Ectodermal cell (in vitro differentiated cells): ENCODE measurements around the gene BTBD2.
A peak's percentile ranks its signal among the peaks of the same experiment; 100 is the strongest.

Source experiments
- H3K27ac ChIP-seq: 2 replicates; pipeline ENCODE4 v1.7.0; 2013; ENCODE audit warnings: mild to moderate bottlenecking, low read depth, low read length; ENCODE audit not compliant: insufficient read depth, poor library complexity, severe bottlenecking
- H3K27me3 ChIP-seq: 2 replicates; pipeline ENCODE4 v1.7.0; 2013; ENCODE audit warnings: mild to moderate bottlenecking, low read length; ENCODE audit not compliant: insufficient read depth, control insufficient read depth, poor library complexity, severe bottlenecking
- H3K36me3 ChIP-seq: one replicate; pipeline ENCODE4 v1.7.0; 2013; ENCODE audit warnings: low read length; ENCODE audit not compliant: control insufficient read depth, insufficient read depth
- H3K4me1 ChIP-seq: one replicate; pipeline ENCODE4 v1.7.0; 2013; ENCODE audit warnings: low read length; ENCODE audit not compliant: control insufficient read depth, insufficient read depth
- H3K4me3 ChIP-seq: 2 replicates; pipeline ENCODE4 v1.7.0; 2013; ENCODE audit warnings: low read depth, low read length, control low read depth; ENCODE audit not compliant: insufficient read depth
- H3K9me3 ChIP-seq: 2 replicates; pipeline ENCODE4 v1.7.0; 2013; ENCODE audit warnings: mild to moderate bottlenecking, low read length, moderate library complexity; ENCODE audit not compliant: control insufficient read depth
- WGBS, 2 experiments: methylation state at CpG; one replicate each; pipeline ENCODE4 v1.1.7; 2013; ENCODE audit warnings: missing lambda C conversion rate in 2 of 2; 5-methylcytosine and 5-hydroxymethylcytosine counted together

Gene BTBD2

DNA sequence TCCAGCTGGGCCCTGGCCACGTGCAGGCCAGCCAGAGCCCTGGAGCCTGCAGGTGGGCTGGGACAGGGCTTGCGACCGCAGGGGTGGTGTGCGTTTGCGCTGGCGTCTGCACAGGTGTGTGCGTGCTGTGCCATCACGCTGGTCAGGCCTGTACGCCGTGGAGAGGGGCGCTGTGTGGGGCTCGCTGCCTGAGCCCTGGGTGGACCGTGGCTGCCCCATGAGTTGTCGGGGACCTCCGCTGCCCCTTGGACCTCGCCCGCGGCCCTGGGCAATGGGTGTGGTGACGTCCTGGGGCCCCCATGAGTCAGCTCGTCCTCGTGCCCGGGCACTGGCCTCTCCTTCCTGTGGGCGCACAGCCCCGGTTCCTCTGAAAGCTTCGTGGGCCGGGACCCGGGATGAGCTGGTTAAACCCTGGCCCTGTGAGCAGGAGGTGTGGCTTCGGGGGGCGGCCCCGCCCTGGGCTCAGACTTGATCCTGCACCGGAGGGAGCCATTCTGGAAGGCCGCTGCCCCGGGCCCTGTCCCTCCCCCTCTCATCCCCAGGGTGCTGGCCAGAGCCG lies 67.8 kb downstream of the BTBD2 start:
- no peak overlapping the region for H3K27ac ChIP-seq
- peaks cover 7% of the 10 kb centered on the region for H3K36me3 ChIP-seq
- 84 to 85% methylated on average over 34 of the region's 34 CpGs for WGBS, 2 experiments
- H3K4me1 ChIP-seq: peaks cover 11% of the 10 kb centered on the region
- H3K9me3 ChIP-seq: no peaks in the 10 kb centered on the region
- no peaks in the 10 kb centered on the region for H3K27me3 ChIP-seq
- no peak overlapping the region for H3K4me3 ChIP-seq

- Histone ChIP-seq H3K4me1 (peaks cover 11% of the 10 kb centered on the region), H3K27ac (no peak overlapping the region), H3K36me3 (peaks cover 4% of the 10 kb centered on the region), H3K4me3 (no peak overlapping the region), H3K9me3 (no peaks in the 10 kb centered on the region), H3K27me3 (no peaks in the 10 kb centered on the region)
- WGBS, 2 experiments: 71 to 73% methylated on average over 15 to 17 of the region's 18 CpGs
Measured at GRCh38 chr19:1945899-1946298, 69.6 kb downstream of the BTBD2 start.

GRCh38 chr19:1944916-1945561 lies 70.5 kb downstream of the BTBD2 start:
- Histone ChIP-seq H3K9me3 (no peaks in the 10 kb centered on the region), H3K27me3 (no peaks in the 10 kb centered on the region), H3K27ac (no peak overlapping the region), H3K36me3 (peaks cover 4% of the 10 kb centered on the region), H3K4me3 (no peak overlapping the region), H3K4me1 (peaks cover 11% of the 10 kb centered on the region)
- 93 to 94% methylated on average over 30 of the region's 30 CpGs for WGBS, 2 experiments

- peaks cover 4% of the 10 kb centered on the region for H3K36me3 ChIP-seq
- no peaks in the 10 kb centered on the region for H3K9me3 ChIP-seq
- H3K27ac ChIP-seq: no peak overlapping the region
- H3K4me1 ChIP-seq: peaks cover 11% of the 10 kb centered on the region
- H3K27me3 ChIP-seq: no peaks in the 10 kb centered on the region
- H3K4me3 ChIP-seq: no peak overlapping the region
- 92% methylated on average over 42 of the region's 42 CpGs for WGBS, 2 experiments
Measured at GRCh38 chr19:1944088-1944915, 71.2 kb downstream of the BTBD2 start.

DNA sequence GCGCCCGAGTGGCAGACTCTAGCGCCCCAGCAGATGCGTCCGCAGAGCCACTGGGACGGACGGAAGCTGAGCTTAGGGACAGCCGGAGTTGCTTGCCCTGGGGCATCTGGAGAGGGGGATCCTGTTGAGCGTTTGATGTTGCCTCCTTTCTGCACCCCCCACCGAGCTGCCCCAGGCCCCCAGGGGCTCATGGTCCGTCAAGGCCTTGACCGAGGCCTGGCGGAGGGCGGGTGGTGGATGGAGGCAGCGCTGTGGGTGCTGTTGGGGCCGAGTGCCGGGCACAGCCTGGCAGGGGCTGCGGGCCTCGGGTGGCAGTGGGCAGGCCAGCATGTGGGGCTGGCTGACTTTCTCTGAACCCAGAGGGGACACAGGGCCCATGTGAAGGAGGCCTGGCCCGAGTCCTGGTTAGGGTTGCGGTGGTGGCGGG lies 71.8 kb downstream of the BTBD2 start:
- Histone ChIP-seq H3K4me1 (peaks cover 11% of the 10 kb centered on the region), H3K4me3 (no peak overlapping the region), H3K9me3 (no peaks in the 10 kb centered on the region), H3K27ac (no peak overlapping the region), H3K27me3 (no peaks in the 10 kb centered on the region), H3K36me3 (no peaks in the 10 kb centered on the region)
- 91 to 92% methylated on average over 22 of the region's 22 CpGs for WGBS, 2 experiments

DNA sequence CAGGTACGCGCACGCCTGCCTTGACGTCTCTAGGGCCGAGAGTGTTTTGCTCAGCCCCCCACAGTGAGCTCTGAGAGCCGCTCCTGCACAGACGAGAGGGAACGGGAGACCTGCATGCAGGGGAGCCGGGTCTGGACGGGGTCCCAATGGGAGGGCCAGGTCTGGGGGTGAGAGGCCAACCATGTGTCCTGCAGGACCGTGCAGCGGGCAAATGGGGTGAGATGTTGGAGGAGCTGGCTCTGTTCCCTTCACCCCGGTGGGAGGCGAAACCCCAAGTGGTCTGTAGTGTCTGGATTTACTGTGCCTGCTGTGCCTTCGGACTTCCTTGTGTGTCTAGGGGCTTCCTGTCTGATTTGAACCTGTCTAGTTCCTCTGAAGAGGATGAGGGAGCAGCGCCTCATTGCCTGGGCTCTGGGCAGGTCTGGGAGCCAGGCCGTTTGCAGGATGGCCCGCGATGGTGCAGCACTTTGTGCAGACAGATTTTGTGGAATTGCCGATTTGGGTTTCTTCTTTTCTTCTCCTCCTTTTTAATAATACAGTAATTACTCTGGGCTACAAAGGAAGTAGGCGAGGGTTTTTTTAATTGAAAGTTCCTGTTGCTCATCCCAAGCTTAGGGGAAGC lies 72.5 kb downstream of the BTBD2 start:
- 41 to 45% methylated on average over 20 to 21 of the region's 21 CpGs for WGBS, 2 experiments
- Histone ChIP-seq H3K27ac (no peak overlapping the region), H3K27me3 (no peaks in the 10 kb centered on the region), H3K4me1 (peaks cover 11% of the 10 kb centered on the region), H3K36me3 (no peaks in the 10 kb centered on the region), H3K9me3 (no peaks in the 10 kb centered on the region), H3K4me3 (peak overlapping the region; percentile 62)

DNA sequence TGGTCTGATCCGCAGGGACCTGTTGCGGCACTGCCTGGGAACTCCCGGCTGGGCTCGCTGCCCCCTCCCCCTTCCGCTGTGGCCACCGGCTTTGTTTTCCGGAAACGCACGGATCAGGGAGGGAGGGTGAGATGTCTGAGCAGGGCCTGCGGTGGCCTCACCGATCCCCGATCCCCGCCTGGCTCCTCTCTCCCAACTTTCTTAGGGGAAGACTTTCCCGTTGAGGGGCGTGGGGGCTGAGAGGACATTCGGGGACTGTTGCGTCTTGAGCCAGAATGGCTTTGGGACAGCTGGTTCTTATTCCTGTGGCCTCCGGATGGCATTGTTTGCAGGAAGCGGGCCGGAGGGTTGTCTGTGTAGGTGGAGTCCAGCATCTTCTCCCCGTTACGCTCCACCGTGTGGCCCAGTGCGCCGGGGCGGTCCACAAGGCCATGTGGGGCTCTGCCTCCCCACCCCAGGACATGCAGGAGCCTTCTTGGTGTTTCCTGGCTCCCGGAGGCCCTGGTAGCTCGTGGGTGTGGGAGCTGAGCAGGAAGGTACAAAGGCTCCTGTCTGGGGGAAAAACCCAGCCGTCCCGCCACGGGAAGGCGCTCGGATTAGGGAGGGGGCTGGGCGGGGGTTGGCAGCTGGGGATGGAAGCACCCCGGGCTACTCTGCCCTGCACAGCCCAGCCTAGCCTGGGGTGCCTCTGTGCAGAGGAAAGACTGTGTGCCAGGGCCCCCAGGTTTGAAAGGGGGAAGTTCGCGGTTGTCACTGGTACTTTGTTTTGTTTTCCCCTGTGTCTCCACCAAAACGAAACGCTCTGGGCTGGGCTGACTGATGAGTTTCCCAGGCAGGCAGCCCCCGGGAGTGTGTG lies 73.2 kb downstream of the BTBD2 start:
- peak overlapping the region; percentile 62 for H3K4me3 ChIP-seq
- peak overlapping the region; percentile 61 for H3K27ac ChIP-seq
- no peaks in the 10 kb centered on the region for H3K27me3 ChIP-seq
- H3K4me1 ChIP-seq: peaks cover 11% of the 10 kb centered on the region
- no peaks in the 10 kb centered on the region for H3K9me3 ChIP-seq
- WGBS, 2 experiments: 1 to 2% methylated on average over 40 of the region's 40 CpGs
- H3K36me3 ChIP-seq: no peaks in the 10 kb centered on the region

- Histone ChIP-seq H3K27ac (peak within 1 kb of the TSS; percentile 88), H3K4me1 (peaks cover 11% of the 10 kb centered on the region), H3K27me3 (no peaks in the 10 kb centered on the region), H3K36me3 (no peaks in the 10 kb centered on the region), H3K9me3 (no peaks in the 10 kb centered on the region), H3K4me3 (peak within 1 kb of the TSS; percentile 81)
- WGBS, 2 experiments: 0% methylated on average over 96 to 97 of the region's 97 CpGs
Measured at GRCh38 chr19:1941146-1942077, 74.1 kb downstream of the BTBD2 start, which contains the start of gene CSNK1G2. TSS of gene CSNK1G2 (plus strand) at chr19:1941172. CDS start at chr19:1969773, 28,601 bp downstream.

DNA sequence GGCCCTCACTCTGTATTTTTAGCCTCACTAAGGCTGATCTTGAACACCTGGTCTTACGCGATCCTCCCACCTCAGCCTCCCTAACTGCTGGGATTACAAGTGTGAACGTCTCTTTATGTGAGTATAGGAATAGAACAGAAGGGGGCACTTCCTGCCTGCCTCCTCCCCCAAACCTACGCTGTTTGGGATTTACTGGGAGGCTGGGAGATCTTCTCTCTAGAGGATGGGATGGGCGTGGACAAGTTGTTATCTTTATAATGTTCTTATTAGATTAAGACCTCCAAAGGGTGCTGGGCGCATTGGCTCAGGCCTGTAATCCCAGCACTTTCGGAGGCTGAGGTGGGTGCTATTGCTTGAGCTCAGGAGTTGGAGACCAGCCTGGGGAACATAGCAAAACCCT lies 77.4 kb downstream of the BTBD2 start:
- H3K27me3 ChIP-seq: no peaks in the 10 kb centered on the region
- H3K4me1 ChIP-seq: peaks cover 3% of the 10 kb centered on the region
- WGBS, 2 experiments: 87 to 88% methylated on average over 7 of the region's 7 CpGs
- H3K9me3 ChIP-seq: no peaks in the 10 kb centered on the region
- no peak overlapping the region for H3K27ac ChIP-seq
- no peak overlapping the region for H3K4me3 ChIP-seq
- no peaks in the 10 kb centered on the region for H3K36me3 ChIP-seq
